Activated T-helper 2 cell treated with anti-CD3 and anti-CD28 coated beads, Interferon-gamma antibody, Interleukin-2, Interleukin-4, amounts not matched to agents 10 μg/mL and 5 μg/mL and 100 μg/mL, durations not matched to agents 14 hours and 24 hours and 36 hours (primary cell): ENCODE measurements around the gene OR10A2. TPM values are rescaled to one million over a fixed set of nuclear protein-coding genes. Genes with fewer than 3 reads are reported as not detected.
"Not testable (repeated sequence)": the region's sequence is repeated elsewhere in the genome, so short reads cannot be mapped to it uniquely, and the experiment has no call there.

Experiments
- DNase-seq: peaks from one replicate; pipeline ENCODE4 v3.0.0; 2021; ENCODE audit warnings: low spot score
- H3K27ac Mint-ChIP-seq: one replicate; pipeline ENCODE4 v1.8.0; 2021; ENCODE audit warnings: mixed read lengths
- H3K27me3 Mint-ChIP-seq: one replicate; pipeline ENCODE4 v1.8.0; 2021; ENCODE audit warnings: low read depth, mixed read lengths
- H3K36me3 Mint-ChIP-seq: one replicate; pipeline ENCODE4 v1.8.0; 2021; ENCODE audit warnings: low read depth, mixed read lengths
- H3K4me1 Mint-ChIP-seq: one replicate; pipeline ENCODE4 v1.8.0; 2021; ENCODE audit warnings: low read depth, mixed read lengths
- H3K4me3 Mint-ChIP-seq: one replicate; pipeline ENCODE4 v1.8.0; 2021; ENCODE audit warnings: low read depth, mild to moderate bottlenecking, moderate library complexity, mixed read lengths
- H3K9me3 Mint-ChIP-seq: one replicate; pipeline ENCODE4 v1.8.0; 2021; ENCODE audit warnings: mixed read lengths
- intact Hi-C: fragments of 100-400 bp; cut with micrococcal nuclease; formaldehyde crosslinking; loops from one replicate; pipeline ENCODE4 v1.15.1; 2023
- total RNA-seq: library from RNA; stranded (reverse); gene quantifications from 2 replicates; pipeline ENCODE4 v1.2.3, GENCODE V29; 2022

OR10A2 gene
- total RNA-seq, 1 donor from 2014 or later, result 0.02 TPM

DNA sequence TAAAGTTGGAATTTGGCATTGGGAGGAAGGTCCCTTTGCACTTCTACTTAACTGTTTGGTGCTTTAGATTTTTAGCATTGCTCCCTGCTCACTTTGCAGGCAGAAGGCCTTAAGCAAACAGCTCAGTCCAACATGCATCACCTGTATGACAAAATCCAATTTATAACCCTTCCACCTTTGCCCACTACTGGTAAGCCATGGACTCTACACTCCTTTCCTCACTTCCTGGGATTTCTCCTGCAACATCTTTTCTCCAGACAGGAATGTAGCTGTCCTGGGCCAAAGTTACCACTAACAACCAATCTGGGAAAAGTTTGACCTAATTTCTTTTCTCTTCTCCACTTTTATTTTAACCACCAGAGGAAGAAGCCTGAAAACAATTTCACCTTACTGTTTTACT lies 31.2 kb downstream of the OR10A2 start:
- Mint-ChIP-seq H3K36me3 (no peaks in the 10 kb centered on the region), H3K27ac (no peak overlapping the region), H3K9me3 (no peaks in the 10 kb centered on the region), H3K4me3 (no peak overlapping the region), H3K4me1 (peaks cover 8% of the 10 kb centered on the region), H3K27me3 (peaks cover 5% of the 10 kb centered on the region)
- DNase-seq, result no peak
- intact Hi-C loops, result no loop called here

- DNase-seq, result no peak
- peaks cover 8% of the 10 kb centered on the region for H3K4me1 Mint-ChIP-seq
- H3K9me3 Mint-ChIP-seq, result no peaks in the 10 kb centered on the region
- intact Hi-C loops, result loop anchor here (1.0 kb wide), 1 partner anchor 38 kb away; no protein-coding TSS in a partner anchor
- H3K4me3 Mint-ChIP-seq, result no peak overlapping the region
- H3K36me3 Mint-ChIP-seq, result no peaks in the 10 kb centered on the region
- peaks cover 5% of the 10 kb centered on the region for H3K27me3 Mint-ChIP-seq
- no peak overlapping the region for H3K27ac Mint-ChIP-seq
Observed at GRCh38 chr11:6895010-6895409, 32.2 kb downstream of the OR10A2 start.

- H3K4me3 Mint-ChIP-seq, result no peak overlapping the region
- H3K36me3 Mint-ChIP-seq, result no peaks in the 10 kb centered on the region
- no peaks in the 10 kb centered on the region for H3K9me3 Mint-ChIP-seq
- H3K27ac Mint-ChIP-seq, result no peak overlapping the region
- no peak for DNase-seq
- intact Hi-C loops, result no loop called here
- H3K27me3 Mint-ChIP-seq, result peaks cover 6% of the 10 kb centered on the region
- peaks cover 8% of the 10 kb centered on the region for H3K4me1 Mint-ChIP-seq
Observed at GRCh38 chr11:6898911-6899310, 36.1 kb downstream of the OR10A2 start.

DNA sequence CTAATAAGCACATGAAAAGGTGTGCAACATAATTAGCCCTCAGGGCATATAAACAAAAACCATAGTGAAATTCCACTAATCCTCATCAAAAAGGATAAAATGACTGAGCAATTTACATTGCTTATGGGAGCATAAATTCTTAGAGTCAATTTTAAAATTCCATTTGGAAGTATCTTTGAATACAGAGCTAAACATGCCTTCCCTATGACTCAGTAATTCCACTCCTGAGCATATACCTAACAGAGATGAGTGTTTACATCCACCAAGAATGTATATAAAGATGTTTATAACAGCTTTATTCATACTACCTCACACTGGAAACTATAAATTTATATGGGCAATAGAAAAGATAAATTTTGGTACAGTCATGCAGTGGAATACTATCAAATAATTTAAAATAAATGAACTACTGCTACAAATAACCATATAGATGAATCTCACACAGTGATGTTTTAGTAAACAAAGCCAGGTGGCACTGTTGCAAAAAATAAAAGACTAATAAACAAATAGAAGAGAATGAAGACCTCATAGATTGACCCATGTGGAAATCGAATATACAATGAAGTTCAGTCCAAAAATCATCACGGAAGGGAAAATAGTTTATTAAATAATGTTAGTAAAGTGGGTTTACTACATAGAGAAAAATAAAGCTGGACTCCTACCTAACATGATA lies 37.6 kb downstream of the OR10A2 start:
- Mint-ChIP-seq H3K36me3 (no peaks in the 10 kb centered on the region), H3K4me3 (no peak overlapping the region), H3K27me3 (peaks cover 6% of the 10 kb centered on the region), H3K27ac (no peak overlapping the region), H3K9me3 (no peaks in the 10 kb centered on the region), H3K4me1 (peaks cover under 1% of the 10 kb centered on the region)
- intact Hi-C loops, result no loop called here
- DNase-seq, result no peak

DNA sequence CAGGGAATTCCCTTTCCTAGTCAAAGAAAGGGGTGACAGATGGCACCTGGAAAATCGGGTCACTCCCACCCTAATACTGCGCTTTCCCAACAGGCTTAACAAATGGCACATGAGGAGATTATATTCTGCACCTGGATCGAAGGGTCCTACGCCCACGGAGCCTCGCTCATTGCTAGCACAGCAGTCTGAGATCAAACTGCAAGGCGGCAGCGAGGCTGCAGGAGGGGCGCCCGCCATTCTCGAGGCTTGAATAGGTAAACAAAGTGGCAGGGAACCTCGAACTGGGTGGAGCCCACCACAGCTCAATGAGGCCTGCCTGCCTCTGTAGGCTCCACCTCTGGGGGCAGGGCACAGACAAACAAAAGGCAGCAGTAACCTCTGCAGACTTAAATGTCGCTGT lies 41.9 kb downstream of the OR10A2 start:
- H3K27me3 Mint-ChIP-seq, result not testable (repeated sequence)

GRCh38 chr11:6911378-6911777 lies 48.5 kb downstream of the OR10A2 start:
- Mint-ChIP-seq H3K36me3 (no peaks in the 10 kb centered on the region), H3K4me1 (no peaks in the 10 kb centered on the region), H3K4me3 (no peak overlapping the region), H3K9me3 (no peaks in the 10 kb centered on the region), H3K27me3 (no peaks in the 10 kb centered on the region), H3K27ac (no peak overlapping the region)
- DNase-seq, result no peak
- intact Hi-C loops, result no loop called here

More for the DNA sequence above, 41.9 kb downstream of the OR10A2 start:
- DNase-seq, H3K4me3 Mint-ChIP-seq, H3K27ac Mint-ChIP-seq, intact Hi-C loops, H3K4me1 Mint-ChIP-seq, H3K9me3 Mint-ChIP-seq, H3K36me3 Mint-ChIP-seq: not testable (repeated sequence)

- no peak for DNase-seq
- H3K27ac Mint-ChIP-seq, result no peak overlapping the region
- H3K9me3 Mint-ChIP-seq, result no peaks in the 10 kb centered on the region
- no peak overlapping the region for H3K4me3 Mint-ChIP-seq
- no peaks in the 10 kb centered on the region for H3K4me1 Mint-ChIP-seq
- no peaks in the 10 kb centered on the region for H3K36me3 Mint-ChIP-seq
- no peaks in the 10 kb centered on the region for H3K27me3 Mint-ChIP-seq
- intact Hi-C loops, result no loop called here
Observed at GRCh38 chr11:6911948-6912347, 49.1 kb downstream of the OR10A2 start.

DNA sequence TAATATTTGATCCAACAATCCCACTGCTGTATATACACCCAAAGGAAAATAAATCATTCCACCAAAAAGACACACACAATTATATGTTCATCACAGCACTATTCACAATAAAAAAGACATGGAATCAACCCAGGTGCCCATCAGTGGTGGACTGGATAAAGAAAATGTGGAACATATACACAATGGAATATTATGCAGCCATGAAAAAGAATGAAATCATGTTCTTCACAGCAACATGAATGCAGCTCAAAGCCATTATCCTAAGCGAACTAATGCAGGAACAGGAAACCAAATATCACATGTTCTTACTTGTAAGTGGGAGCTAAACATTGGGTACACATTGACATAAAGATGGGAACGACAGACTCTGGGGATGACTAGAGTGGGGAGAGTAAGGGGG lies 56.8 kb downstream of the OR10A2 start:
- Mint-ChIP-seq H3K27ac (no peak overlapping the region), H3K36me3 (no peaks in the 10 kb centered on the region), H3K4me3 (no peak overlapping the region), H3K27me3 (peaks cover 12% of the 10 kb centered on the region), H3K9me3 (peaks cover 4% of the 10 kb centered on the region), H3K4me1 (peaks cover 2% of the 10 kb centered on the region)
- no peak for DNase-seq
- intact Hi-C loops, result no loop called here

DNA sequence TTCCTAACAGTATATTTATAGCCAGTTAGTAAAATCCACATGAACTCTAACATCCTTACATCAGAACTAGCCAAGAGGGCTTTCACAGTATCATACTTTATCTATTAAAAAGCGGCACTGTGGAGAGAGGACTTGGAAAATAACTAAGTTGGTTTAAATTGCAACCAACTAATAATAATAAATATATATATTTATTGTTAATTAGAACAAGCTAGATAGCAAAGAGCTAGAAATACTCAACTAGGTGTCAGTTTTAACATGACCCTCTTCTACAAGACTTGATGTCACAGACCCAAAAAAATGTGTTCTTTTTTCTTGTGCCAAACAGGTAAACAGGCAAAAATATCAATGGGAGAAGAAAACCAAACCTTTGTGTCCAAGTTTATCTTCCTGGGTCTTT lies 57.8 kb downstream of the OR10A2 start, which contains the start of gene OR2D3:
TSS of gene OR2D3 (plus strand) at position 301 of the 400 bp plus-strand sequence. CDS start at position 301, 0 bp downstream.
- Mint-ChIP-seq H3K4me1 (peaks cover 7% of the 10 kb centered on the region), H3K36me3 (no peaks in the 10 kb centered on the region), H3K4me3 (no peak within 1 kb of the TSS), H3K9me3 (peaks cover 4% of the 10 kb centered on the region), H3K27me3 (peaks cover 17% of the 10 kb centered on the region), H3K27ac (no peak within 1 kb of the TSS)
- no peak for DNase-seq
- intact Hi-C loops, result no loop called here

Other genes with a start within 250 kb of the OR10A2 start
- gene TPP1, start 243.6 kb upstream of the OR10A2 start, total RNA-seq, result 36.2 and 39.1 TPM in 2 replicates
- gene DCHS1, start 207.2 kb upstream of the OR10A2 start, total RNA-seq, result 0.51 and 0.57 TPM in 2 replicates
- gene MRPL17, start 179.7 kb upstream of the OR10A2 start, total RNA-seq, result 103 and 108 TPM in 2 replicates
- gene OR2AG2, start 91.1 kb upstream of the OR10A2 start, total RNA-seq, result 0.34 and 0.60 TPM in 2 replicates
- not detected in 2 replicates for gene OR2AG1, start 80.0 kb upstream of the OR10A2 start, total RNA-seq
- 0.32 and 0.53 TPM in 2 replicates for gene OR6A2, start 63.4 kb upstream of the OR10A2 start, total RNA-seq
- not detected in 2 replicates for gene OR10A5, start 17.4 kb upstream of the OR10A2 start, total RNA-seq
- not detected in 2 replicates for gene OR10A4, start 13.6 kb downstream of the OR10A2 start, total RNA-seq
- gene OR2D2, start 29.4 kb downstream of the OR10A2 start, total RNA-seq, result 0.94 and 1.4 TPM in 2 replicates
- not detected in 2 replicates for gene OR2D3, start 57.9 kb downstream of the OR10A2 start, total RNA-seq
- gene ZNF215, start 63.4 kb downstream of the OR10A2 start, total RNA-seq, result 5.1 and 6.7 TPM in 2 replicates
- gene ZNF214, start 157.3 kb downstream of the OR10A2 start, total RNA-seq, result not detected in 2 replicates
- 0.28 and 0.39 TPM in 2 replicates for gene NLRP14, start 157.4 kb downstream of the OR10A2 start, total RNA-seq
- gene RBMXL2, start 225.9 kb downstream of the OR10A2 start, total RNA-seq, result 0.09 TPM in 1 of 2 replicates, not detected in the other